ENCODE measurements around the gene DOCK7. TPM values are rescaled to one million over a fixed set of nuclear protein-coding genes. Genes with fewer than 3 reads are reported as not detected.

Gene DOCK7
- total and polyA plus RNA-seq, 2 of the 8 experiments (the other 6 are each of a cell fraction or from before 2014, with no cell fraction given): 10.2 to 33.7 TPM

DNA sequence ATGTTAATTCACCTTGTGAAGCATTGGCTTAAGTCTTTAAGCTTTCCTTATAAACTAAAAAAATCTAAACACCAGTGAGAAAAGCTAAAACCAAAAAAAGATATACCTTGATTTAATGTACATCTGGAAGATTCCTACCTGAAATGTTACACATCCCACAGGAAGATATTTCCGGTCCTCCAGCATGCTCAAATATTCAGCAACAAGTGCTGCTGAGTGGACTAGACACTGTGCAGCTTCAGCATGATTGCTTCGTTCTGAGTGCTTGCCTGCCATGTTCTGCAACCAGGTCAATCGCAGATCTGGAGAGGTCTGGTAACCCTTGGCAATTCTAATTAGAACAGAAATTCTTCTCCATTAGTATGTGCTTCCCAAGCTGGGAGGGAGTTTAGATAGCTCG, 194.0 kb downstream of the DOCK7 start:
- DNase-seq (ENCODE audit: low read depth in 1 of 2, low spot score in 2 of 2): no peak
- Histone ChIP-seq H3K27me3 (replicated peaks in 1 of 4; ENCODE audit: control insufficient read depth in 3 of 4, extremely low read depth in 1 of 4, insufficient read depth in 3 of 4, low read length in 3 of 4) (peaks cover 0 to 1% (median 0%) of the 10 kb centered on the region in 4 experiments; a peak in 1 of 7 replicates), H2BK12ac (ENCODE audit: low read depth, low read length) (no peak overlapping the region), H2BK120ac (replicated peaks; ENCODE audit: low read depth, low read length) (no peak overlapping the region), H2BK15ac (ENCODE audit: low read length) (no peak overlapping the region), H2BK5ac (ENCODE audit: low read depth, low read length) (no peak overlapping the region), H3K18ac (ENCODE audit: extremely low read depth, low read length) (no peak overlapping the region), H3K9me3 (ENCODE audit: insufficient read depth in 2 of 2, low read depth in 1 of 2, low read length in 1 of 2) (no peaks in the 10 kb centered on the region), H3K27ac (ENCODE audit: low read depth, low read length) (no peak overlapping the region), H4K20me1 (replicated peaks in 1 of 2; ENCODE audit: control insufficient read depth in 1 of 2, insufficient read depth in 2 of 2, low read length in 2 of 2) (no peaks in the 10 kb centered on the region), H3K4ac (replicated peaks; ENCODE audit: insufficient read length, low read depth, low read length) (no peak overlapping the region), H3K9ac (replicated peaks in 1 of 4; ENCODE audit: extremely low read depth in 1 of 4, low read depth in 3 of 4, low read length in 3 of 4) (no peak overlapping the region), H3K23ac (ENCODE audit: insufficient read length) (no peak overlapping the region), H3K36me3 (ENCODE audit: control insufficient read depth in 2 of 4, insufficient read depth in 4 of 4, low read length in 3 of 4) (peaks cover 0 to 3% (median 0%) of the 10 kb centered on the region in 4 experiments; a peak in 1 of 8 replicates), H3K56ac (replicated peaks; ENCODE audit: insufficient read length, low read depth, low read length) (no peak overlapping the region), H3K14ac (ENCODE audit: insufficient read length) (no peak overlapping the region), H3K4me3 (ENCODE audit: extremely low read depth in 1 of 4, insufficient read depth in 2 of 4, low read depth in 3 of 4, low read length in 4 of 4) (no peak overlapping the region), H4K8ac (ENCODE audit: extremely low read depth, insufficient read depth, low read length) (no peak overlapping the region), H2AFZ (ENCODE audit: low read length) (no peak overlapping the region), H2AK5ac (ENCODE audit: low read depth, low read length) (no peak overlapping the region), H4K5ac (ENCODE audit: insufficient read length, low read depth, low read length) (no peak overlapping the region), H4K91ac (replicated peaks; ENCODE audit: insufficient read length, low read length) (no peak overlapping the region), H3K4me1 (replicated peaks in 1 of 4; ENCODE audit: control insufficient read depth in 3 of 4, insufficient read depth in 4 of 4, low read length in 3 of 4) (no peaks in the 10 kb centered on the region), H2BK20ac (ENCODE audit: low read length) (no peak overlapping the region), H3K79me2 (ENCODE audit: control insufficient read depth in 1 of 2, insufficient read depth in 2 of 2, low read length in 2 of 2) (no peaks in the 10 kb centered on the region), H3K23me2 (ENCODE audit: low read depth, low read length) (no peaks in the 10 kb centered on the region), H3K4me2 (ENCODE audit: insufficient read depth in 1 of 2, low read depth in 2 of 2, low read length in 2 of 2) (no peak overlapping the region), H3K79me1 (ENCODE audit: low read depth, low read length) (no peaks in the 10 kb centered on the region)
- WGBS, 2 experiments (ENCODE audit: extremely low coverage in 1 of 2, insufficient coverage in 1 of 2, insufficient read length in 1 of 2, insufficient replicate concordance in 2 of 2, low coverage in 1 of 2, low lambda C conversion rate in 2 of 2, missing lambda C conversion rate in 1 of 2): 94% methylated on average over 4 of the region's 4 CpGs; no CpG with 5 or more reads in 1 of the 2 experiments
- no peak for FAIRE-seq
- ChIA-PET CTCF (ENCODE audit: partially characterized antibody) (interaction anchor here (1.2 kb wide), 1 partner anchor 13 kb away, joined by 3 read pairs; no protein-coding TSS in a partner anchor), POLR2A (ENCODE audit: partially characterized antibody) (no interaction called here)
- TF ChIP-seq EZH2 (IDR thresholded peaks at IDR 0.05; ENCODE audit: low read depth, low read length, severe bottlenecking) (no peak), RNF2 (IDR thresholded peaks at IDR 0.05; ENCODE audit: borderline replicate concordance, low read depth, low read length, missing control alignments, poor library complexity, severe bottlenecking) (no peak), SUZ12 (IDR thresholded peaks at IDR 0.05; ENCODE audit: low read length) (no peak), BCL11A (IDR thresholded peaks at IDR 0.05; ENCODE audit: low read depth in 2 of 2, low read length in 2 of 2) (no peak), CEBPB (IDR thresholded peaks at IDR 0.05; ENCODE audit: low read depth, low read length) (no peak), FOSL1 (IDR thresholded peaks at IDR 0.05; ENCODE audit: insufficient read depth, low read depth, low read length) (no peak), RAD21 (IDR thresholded peaks at IDR 0.05 in 1 of 2, conservative IDR thresholded peaks at IDR 0.05 in 1 of 2; ENCODE audit: low read depth in 2 of 2, low read length in 2 of 2) (no peak), BACH1 (IDR thresholded peaks at IDR 0.05; ENCODE audit: low read length) (no peak), POU5F1 (IDR thresholded peaks at IDR 0.05; ENCODE audit: low read depth, low read length) (no peak)

Measured in H1 (cell line).